GM23248 (cell line): ENCODE results near the gene GRIK5.
"Not testable (repeated sequence)": the region's sequence is repeated elsewhere in the genome, so short reads cannot be mapped to it uniquely, and the experiment has no call there.

Source experiments
- EZH2 ChIP-seq: fragments of 200-600 bp; sonication (generic); IDR thresholded peaks from 2 replicates; pipeline ENCODE4 v1.6.1; 2018; ENCODE audit warnings: antibody characterized with exemption, mild to moderate bottlenecking; ENCODE audit not compliant: insufficient read depth, poor library complexity, severe bottlenecking
- EZH2phosphoT487 ChIP-seq: fragments of 200-600 bp; sonication (generic); IDR thresholded peaks from 2 replicates; pipeline ENCODE4 v1.6.1; 2018; ENCODE audit warnings: antibody characterized with exemption, moderate library complexity, mild to moderate bottlenecking, low read depth; ENCODE audit not compliant: insufficient read depth

GRCh38 chr19:42034640-42035391 lies 35.2 kb downstream of the GRIK5 start:
- TF ChIP-seq EZH2, EZH2phosphoT487: not testable (repeated sequence)
